Omental fat pad (tissue), 4 donors: ENCODE measurements around the gene AGRN. TPM values are rescaled to one million over a fixed set of nuclear protein-coding genes. Genes with fewer than 3 reads are reported as not detected.

Experiments
- ATAC-seq: fragments of 150-250 bp; one replicate; pipeline ENCODE4 v1.9.1; 2016; ENCODE audit warnings: mild to moderate bottlenecking, moderate library complexity; ENCODE audit not compliant: low FRiP score
- DNase-seq: peaks from one replicate; pipeline ENCODE4 v3.0.0-alpha.2; 2019; ENCODE audit warnings: low spot score
- CTCF ChIP-seq, 3 donors: fragments of 450-650 bp; IDR thresholded peaks; one replicate each; pipeline ENCODE4 v1.5.1; 2016 to 2017; ENCODE audit warnings: antibody characterized with exemption in 3 of 3, mild to moderate bottlenecking in 3 of 3, moderate library complexity in 2 of 3
- total RNA-seq, 4 donors: library from RNA; depleted of rRNA; stranded (reverse); fragments of >200 nt; gene quantifications; one replicate each; pipeline ENCODE4 v1.1.0, GENCODE V29; 2016

The AGRN gene
- total RNA-seq, 4 donors from 2014 or later, result 17.2 to 42.3 (median 22.6) TPM

- ATAC-seq, result peak; percentile 79
- no peak for TF ChIP-seq CTCF (IDR thresholded peaks at IDR 0.05)
- DNase-seq, result peak; percentile 39
Observed at GRCh38 chr1:1040004-1040991, 20.4 kb downstream of the AGRN start.

GRCh38 chr1:1041092-1041523 is 21.2 kb downstream of the AGRN start:
- no peak for ATAC-seq
- TF ChIP-seq CTCF (IDR thresholded peaks at IDR 0.05), result no peak
- DNase-seq, result no peak

- ATAC-seq, result no peak
- TF ChIP-seq CTCF (IDR thresholded peaks at IDR 0.05), result no peak
- no peak for DNase-seq
Observed at GRCh38 chr1:1041873-1042272, 22.0 kb downstream of the AGRN start.

- ATAC-seq, result no peak
- no peak for TF ChIP-seq CTCF (IDR thresholded peaks at IDR 0.05)
Observed at GRCh38 chr1:1042835-1043234, 22.9 kb downstream of the AGRN start.

GRCh38 chr1:1043411-1043810 is 23.5 kb downstream of the AGRN start:
- no peak for TF ChIP-seq CTCF (IDR thresholded peaks at IDR 0.05)
- no peak for DNase-seq
- no peak for ATAC-seq

More at GRCh38 chr1:1042835-1043234, 22.9 kb downstream of the AGRN start:
- DNase-seq, result no peak

- TF ChIP-seq CTCF (IDR thresholded peaks at IDR 0.05), result no peak
- no peak for DNase-seq
- no peak for ATAC-seq
Observed at GRCh38 chr1:1043921-1044320, 24.0 kb downstream of the AGRN start.
